HL-60 (cell line): ENCODE data around the gene DOCK8.

ENCODE experiments used
- DNase-seq, 2 experiments: peaks; one replicate each; pipeline ENCODE4 v3.0.0-alpha.2; 2010 to 2020; ENCODE audit warnings: low read depth in 1 of 2, low spot score in 1 of 2
- H3K27ac ChIP-seq: fragments of 250-450 bp; sonication (Bioruptor Pico); replicated peaks from 2 replicates; pipeline ENCODE4 v1.5.1; 2020; ENCODE audit warnings: mild to moderate bottlenecking, moderate library complexity
- H3K27me3 ChIP-seq: fragments of 250-450 bp; sonication (Bioruptor Pico); 2 replicates; pipeline ENCODE4 v1.5.1; 2021; ENCODE audit warnings: mild to moderate bottlenecking, moderate library complexity; ENCODE audit not compliant: insufficient read depth, poor library complexity, severe bottlenecking
- H3K4me3 ChIP-seq: replicated peaks from 2 replicates; pipeline ENCODE4 v1.5.1; 2011; ENCODE audit warnings: mild to moderate bottlenecking, control low read depth, low read length; ENCODE audit not compliant: insufficient read depth
- GABPA ChIP-seq: IDR thresholded peaks from 2 replicates; pipeline ENCODE4 v1.6.1; 2012; ENCODE audit warnings: low read depth
- POLR2AphosphoS5 ChIP-seq: IDR thresholded peaks from 2 replicates; pipeline ENCODE4 v1.6.1; 2012; ENCODE audit warnings: low read depth
- SPI1 ChIP-seq: IDR thresholded peaks from 2 replicates; pipeline ENCODE4 v1.6.1; 2012; ENCODE audit warnings: low read depth, mild to moderate bottlenecking, borderline replicate concordance
- TF ChIP-seq, protein P1 (sequence below): IDR thresholded peaks from 2 replicates; pipeline ENCODE4 v1.6.1; 2012; ENCODE audit warnings: low read depth; ENCODE audit not compliant: insufficient replicate concordance
- TF ChIP-seq, protein P2 (sequence below): IDR thresholded peaks from one replicate; pipeline ENCODE4 v1.5.1; 2011; ENCODE audit warnings: low read length, control low read depth, inconsistent platforms; ENCODE audit not compliant: insufficient read depth

DOCK8 gene

GRCh38 chr9:371349-371748, 156.7 kb downstream of the DOCK8 start:
- TF ChIP-seq, protein P1, sequence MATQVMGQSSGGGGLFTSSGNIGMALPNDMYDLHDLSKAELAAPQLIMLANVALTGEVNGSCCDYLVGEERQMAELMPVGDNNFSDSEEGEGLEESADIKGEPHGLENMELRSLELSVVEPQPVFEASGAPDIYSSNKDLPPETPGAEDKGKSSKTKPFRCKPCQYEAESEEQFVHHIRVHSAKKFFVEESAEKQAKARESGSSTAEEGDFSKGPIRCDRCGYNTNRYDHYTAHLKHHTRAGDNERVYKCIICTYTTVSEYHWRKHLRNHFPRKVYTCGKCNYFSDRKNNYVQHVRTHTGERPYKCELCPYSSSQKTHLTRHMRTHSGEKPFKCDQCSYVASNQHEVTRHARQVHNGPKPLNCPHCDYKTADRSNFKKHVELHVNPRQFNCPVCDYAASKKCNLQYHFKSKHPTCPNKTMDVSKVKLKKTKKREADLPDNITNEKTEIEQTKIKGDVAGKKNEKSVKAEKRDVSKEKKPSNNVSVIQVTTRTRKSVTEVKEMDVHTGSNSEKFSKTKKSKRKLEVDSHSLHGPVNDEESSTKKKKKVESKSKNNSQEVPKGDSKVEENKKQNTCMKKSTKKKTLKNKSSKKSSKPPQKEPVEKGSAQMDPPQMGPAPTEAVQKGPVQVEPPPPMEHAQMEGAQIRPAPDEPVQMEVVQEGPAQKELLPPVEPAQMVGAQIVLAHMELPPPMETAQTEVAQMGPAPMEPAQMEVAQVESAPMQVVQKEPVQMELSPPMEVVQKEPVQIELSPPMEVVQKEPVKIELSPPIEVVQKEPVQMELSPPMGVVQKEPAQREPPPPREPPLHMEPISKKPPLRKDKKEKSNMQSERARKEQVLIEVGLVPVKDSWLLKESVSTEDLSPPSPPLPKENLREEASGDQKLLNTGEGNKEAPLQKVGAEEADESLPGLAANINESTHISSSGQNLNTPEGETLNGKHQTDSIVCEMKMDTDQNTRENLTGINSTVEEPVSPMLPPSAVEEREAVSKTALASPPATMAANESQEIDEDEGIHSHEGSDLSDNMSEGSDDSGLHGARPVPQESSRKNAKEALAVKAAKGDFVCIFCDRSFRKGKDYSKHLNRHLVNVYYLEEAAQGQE, result no peak
- TF ChIP-seq POLR2AphosphoS5, result no peak
- TF ChIP-seq GABPA, result no peak
- TF ChIP-seq, protein P2, sequence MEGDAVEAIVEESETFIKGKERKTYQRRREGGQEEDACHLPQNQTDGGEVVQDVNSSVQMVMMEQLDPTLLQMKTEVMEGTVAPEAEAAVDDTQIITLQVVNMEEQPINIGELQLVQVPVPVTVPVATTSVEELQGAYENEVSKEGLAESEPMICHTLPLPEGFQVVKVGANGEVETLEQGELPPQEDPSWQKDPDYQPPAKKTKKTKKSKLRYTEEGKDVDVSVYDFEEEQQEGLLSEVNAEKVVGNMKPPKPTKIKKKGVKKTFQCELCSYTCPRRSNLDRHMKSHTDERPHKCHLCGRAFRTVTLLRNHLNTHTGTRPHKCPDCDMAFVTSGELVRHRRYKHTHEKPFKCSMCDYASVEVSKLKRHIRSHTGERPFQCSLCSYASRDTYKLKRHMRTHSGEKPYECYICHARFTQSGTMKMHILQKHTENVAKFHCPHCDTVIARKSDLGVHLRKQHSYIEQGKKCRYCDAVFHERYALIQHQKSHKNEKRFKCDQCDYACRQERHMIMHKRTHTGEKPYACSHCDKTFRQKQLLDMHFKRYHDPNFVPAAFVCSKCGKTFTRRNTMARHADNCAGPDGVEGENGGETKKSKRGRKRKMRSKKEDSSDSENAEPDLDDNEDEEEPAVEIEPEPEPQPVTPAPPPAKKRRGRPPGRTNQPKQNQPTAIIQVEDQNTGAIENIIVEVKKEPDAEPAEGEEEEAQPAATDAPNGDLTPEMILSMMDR, result no peak
- TF ChIP-seq SPI1, result no peak
- H3K4me3 ChIP-seq, result no peak overlapping the region
- no peak for DNase-seq
- H3K27ac ChIP-seq, result no peak overlapping the region
- no peaks in the 10 kb centered on the region for H3K27me3 ChIP-seq

GRCh38 chr9:372128-372527, 157.5 kb downstream of the DOCK8 start:
- Histone ChIP-seq H3K4me3 (no peak overlapping the region), H3K27ac (no peak overlapping the region), H3K27me3 (no peaks in the 10 kb centered on the region)
- TF ChIP-seq, protein P1, result no peak
- TF ChIP-seq POLR2AphosphoS5, result no peak
- TF ChIP-seq SPI1, result no peak
- TF ChIP-seq, protein P2, result no peak
- no peak for TF ChIP-seq GABPA
- DNase-seq, result no peak

GRCh38 chr9:373759-374206, 159.1 kb downstream of the DOCK8 start:
- Histone ChIP-seq H3K27ac (no peak overlapping the region), H3K27me3 (no peaks in the 10 kb centered on the region), H3K4me3 (no peak overlapping the region)
- TF ChIP-seq SPI1, result no peak
- no peak for DNase-seq

DNA sequence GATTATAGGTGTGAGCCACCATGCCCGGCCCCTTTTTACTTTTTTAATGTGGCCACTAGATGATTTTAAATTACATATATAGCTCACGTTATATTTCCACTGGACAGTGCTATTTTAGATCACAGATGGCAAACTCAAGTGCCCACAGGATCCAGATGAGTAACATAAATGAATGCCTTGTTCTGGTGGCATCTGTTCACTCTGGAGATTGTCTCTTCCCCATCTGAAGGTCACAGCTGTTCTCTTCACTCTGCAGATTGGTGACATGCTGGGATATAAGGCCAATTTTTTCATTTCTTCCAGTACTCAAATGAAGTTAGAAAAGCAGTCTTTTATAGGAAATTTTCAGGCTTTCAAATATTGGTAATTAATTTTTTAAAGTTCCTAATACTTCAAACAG, 160.1 kb downstream of the DOCK8 start:
- Histone ChIP-seq H3K27me3 (no peaks in the 10 kb centered on the region), H3K27ac (no peak overlapping the region), H3K4me3 (no peak overlapping the region)
- no peak for DNase-seq
- no peak for TF ChIP-seq GABPA
- TF ChIP-seq POLR2AphosphoS5, result no peak
- TF ChIP-seq, protein P2, result no peak
- no peak for TF ChIP-seq SPI1
- TF ChIP-seq, protein P1, result no peak
